ENCODE measurements around the gene SURF4.
A peak's percentile ranks its signal among the peaks of the same experiment; 100 is the strongest.

The SURF4 gene

GRCh38 chr9:133354766-133355165 is 21.1 kb downstream of the SURF4 start:
- no peaks in the 10 kb centered on the region for H3K9me3 Mint-ChIP-seq
- H3K27ac Mint-ChIP-seq = peak overlapping the region; percentile 89
- H3K4me1 Mint-ChIP-seq = peaks cover 57% of the 10 kb centered on the region
- DNase-seq (ENCODE audit: low spot score in 2 of 2) (no peak), ATAC-seq (no peak)
- H3K4me3 Mint-ChIP-seq = peak overlapping the region; percentile 81
- H3K36me3 Mint-ChIP-seq = peaks cover 80% of the 10 kb centered on the region

- Mint-ChIP-seq H3K4me3 (no peak overlapping the region), H3K27ac (peak overlapping the region; percentile 88), H3K9me3 (no peaks in the 10 kb centered on the region), H3K36me3 (peaks cover 80% of the 10 kb centered on the region), H3K4me1 (peaks cover 57% of the 10 kb centered on the region)
- no peak for ATAC-seq
- DNase-seq (ENCODE audit: low spot score in 2 of 2) = no peak
These were observed 22.3 kb downstream of the SURF4 start for GRCh38 chr9:133353548-133353947.

DNA sequence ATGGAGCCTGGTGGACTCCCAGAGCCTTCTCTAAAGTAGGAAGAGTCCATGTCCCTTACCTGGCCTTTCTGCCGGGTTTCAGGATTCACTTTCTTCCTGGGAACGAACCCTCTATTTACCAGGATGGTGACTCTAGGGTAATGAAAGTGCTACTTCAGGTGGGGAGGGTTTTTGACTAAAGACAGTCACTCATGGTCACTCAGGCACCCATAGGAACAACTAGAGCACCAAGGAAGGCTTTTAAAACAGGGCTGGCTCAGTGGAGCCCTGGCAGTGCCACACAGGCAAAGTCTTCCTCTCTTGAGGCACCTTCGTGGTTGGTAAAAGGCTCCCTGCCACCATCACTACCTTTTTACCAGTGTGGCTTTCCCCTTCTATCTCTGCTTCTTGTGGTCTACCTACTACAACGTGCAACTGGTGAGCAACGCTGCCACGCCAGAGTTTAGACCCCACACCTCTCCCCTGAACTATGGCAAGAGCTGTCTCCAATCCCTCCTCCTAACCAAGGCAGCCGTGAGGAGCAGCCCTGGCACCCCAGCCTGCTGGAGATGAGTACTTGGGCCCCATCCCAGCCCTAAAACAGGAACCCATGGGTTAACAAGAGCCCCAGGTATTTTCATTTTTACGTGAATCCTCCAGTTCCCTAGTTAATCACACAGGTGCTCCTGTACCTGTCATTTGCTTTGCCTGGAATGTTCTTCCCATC is 23.1 kb downstream of the SURF4 start:
- no peak for ATAC-seq
- no peak for DNase-seq (ENCODE audit: low spot score in 2 of 2)
- Mint-ChIP-seq H3K9me3 (no peaks in the 10 kb centered on the region), H3K27ac (peak overlapping the region; percentile 88), H3K36me3 (peaks cover 80% of the 10 kb centered on the region), H3K4me1 (peaks cover 57% of the 10 kb centered on the region), H3K4me3 (no peak overlapping the region)

DNA sequence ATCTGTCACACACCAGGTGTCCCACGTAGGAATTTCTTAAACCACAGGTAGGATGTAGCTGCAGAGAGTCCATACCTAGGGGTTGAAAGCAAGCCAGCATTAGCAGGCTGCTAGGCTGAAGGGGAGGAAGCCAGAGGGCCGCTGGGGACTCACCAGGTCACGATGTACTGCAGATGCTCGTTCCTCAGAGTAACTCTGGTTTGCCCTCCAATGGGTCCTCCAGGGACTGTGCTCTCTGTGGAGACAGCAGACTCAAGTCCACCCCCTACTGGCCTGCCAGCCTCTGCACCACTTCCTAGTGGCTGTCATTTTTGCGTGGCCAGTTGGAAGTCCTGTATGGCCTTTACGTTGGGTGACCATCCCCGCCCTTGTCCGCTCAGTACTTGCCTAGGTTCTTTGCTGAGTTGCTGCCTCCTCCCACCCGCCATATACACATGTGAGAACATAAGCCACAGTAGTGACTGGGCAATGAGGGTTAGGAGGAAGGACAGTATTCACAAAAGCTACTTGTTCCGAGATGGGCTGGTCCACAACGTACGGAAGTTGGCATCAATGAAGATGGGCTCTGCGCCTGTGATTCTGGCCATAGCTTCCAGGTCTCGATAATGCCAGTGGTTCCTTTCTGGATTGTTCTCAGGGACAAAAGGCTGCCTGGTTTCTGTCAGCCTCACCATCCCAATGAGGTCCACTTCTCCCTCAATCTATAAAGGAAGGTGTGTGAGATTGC is 23.8 kb downstream of the SURF4 start:
- ATAC-seq (no peak), DNase-seq (ENCODE audit: low spot score in 2 of 2) (no peak)
- Mint-ChIP-seq H3K36me3 (peaks cover 79% of the 10 kb centered on the region), H3K4me1 (peaks cover 53% of the 10 kb centered on the region), H3K27ac (peak overlapping the region; percentile 52), H3K4me3 (no peak overlapping the region), H3K9me3 (no peaks in the 10 kb centered on the region)

GRCh38 chr9:133351526-133351907 is 24.3 kb downstream of the SURF4 start:
- Mint-ChIP-seq H3K36me3 (peaks cover 79% of the 10 kb centered on the region), H3K4me1 (peaks cover 56% of the 10 kb centered on the region), H3K9me3 (no peaks in the 10 kb centered on the region), H3K4me3 (no peak overlapping the region), H3K27ac (peak overlapping the region; percentile 52)
- no peak for DNase-seq (ENCODE audit: low spot score in 2 of 2)
- no peak for ATAC-seq

- H3K27ac Mint-ChIP-seq = peak overlapping the region; percentile 100
- peak overlapping the region; percentile 99 for H3K4me3 Mint-ChIP-seq
- H3K9me3 Mint-ChIP-seq = no peaks in the 10 kb centered on the region
- peaks cover 60% of the 10 kb centered on the region for H3K4me1 Mint-ChIP-seq
- DNase-seq (ENCODE audit: low spot score in 2 of 2) = no peak
- H3K36me3 Mint-ChIP-seq = peaks cover 81% of the 10 kb centered on the region
- peak; percentile 45 for ATAC-seq
These were observed 25.8 kb downstream of the SURF4 start for GRCh38 chr9:133349965-133350616.

- peak overlapping the region; percentile 100 for H3K27ac Mint-ChIP-seq
- no peaks in the 10 kb centered on the region for H3K9me3 Mint-ChIP-seq
- ATAC-seq (no peak), DNase-seq (ENCODE audit: low spot score in 2 of 2) (no peak)
- H3K4me1 Mint-ChIP-seq = peaks cover 53% of the 10 kb centered on the region
- peaks cover 91% of the 10 kb centered on the region for H3K36me3 Mint-ChIP-seq
- H3K4me3 Mint-ChIP-seq = peak overlapping the region; percentile 99
These were observed 26.9 kb downstream of the SURF4 start for GRCh38 chr9:133348718-133349573.

DNA sequence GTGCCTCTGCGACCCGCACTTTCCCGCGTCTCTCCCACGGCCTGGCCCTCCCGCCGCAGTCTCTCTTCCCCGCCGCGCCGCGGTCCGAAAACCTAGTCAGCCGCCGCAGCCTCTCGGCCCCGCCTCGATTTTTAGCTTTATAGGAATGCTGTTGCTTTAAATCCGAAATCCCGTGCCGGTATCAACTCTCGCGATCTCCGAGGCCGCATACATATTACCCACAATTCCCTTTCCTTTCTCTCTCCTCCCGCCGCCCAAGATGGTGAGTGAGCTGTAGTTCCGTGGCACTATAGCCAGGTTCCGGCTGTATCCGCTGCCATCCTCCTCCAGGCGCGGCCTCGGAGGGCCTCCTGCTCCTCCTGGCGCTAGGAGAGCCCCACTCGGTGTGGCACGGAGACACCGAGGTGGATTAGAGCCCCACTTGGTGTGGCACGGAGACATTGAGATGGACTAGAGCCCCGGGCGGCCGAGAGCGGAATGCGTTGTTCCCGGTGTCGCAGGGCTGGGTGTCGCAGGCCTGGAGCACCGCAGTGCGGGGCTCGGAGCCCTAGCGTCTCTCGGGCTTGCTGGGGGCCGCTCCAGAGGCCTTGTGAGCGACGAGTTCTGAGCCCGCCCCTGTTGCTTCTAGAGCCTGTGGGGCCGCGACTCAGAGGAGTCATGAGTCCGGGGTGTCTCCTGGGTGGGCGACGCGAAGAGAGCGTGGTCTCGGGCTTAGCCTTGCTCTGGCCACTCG is 27.7 kb downstream of the SURF4 start, which contains the start of the genes MED22 and RPL7A:
MED22 (minus strand) TSS at position 147 of the 733 bp plus-strand sequence. CDS start 1,469 bp downstream, outside the sequence.
RPL7A (plus strand) TSS at position 234 of the 733 bp plus-strand sequence; CDS start at position 260, 26 bp downstream.
- peak; percentile 81 to 96 for DNase-seq (ENCODE audit: low spot score in 2 of 2)
- peaks cover 50% of the 10 kb centered on the region for H3K4me1 Mint-ChIP-seq
- no peaks in the 10 kb centered on the region for H3K9me3 Mint-ChIP-seq
- peak within 1 kb of the TSS; percentile 100 for H3K27ac Mint-ChIP-seq
- H3K4me3 Mint-ChIP-seq = peak within 1 kb of the TSS; percentile 99
- peaks cover 92% of the 10 kb centered on the region for H3K36me3 Mint-ChIP-seq
- ATAC-seq = peak; percentile 81

- H3K9me3 Mint-ChIP-seq = no peaks in the 10 kb centered on the region
- peaks cover 92% of the 10 kb centered on the region for H3K36me3 Mint-ChIP-seq
- H3K4me1 Mint-ChIP-seq = peaks cover 45% of the 10 kb centered on the region
- ATAC-seq (peak; percentile 61), DNase-seq (ENCODE audit: low spot score in 2 of 2) (peak in 1 of 2 donors; percentile 83)
- H3K27ac Mint-ChIP-seq = peak overlapping the region; percentile 100
- H3K4me3 Mint-ChIP-seq = peak overlapping the region; percentile 99
These were observed 28.3 kb downstream of the SURF4 start for GRCh38 chr9:133347515-133347984.

DNA sequence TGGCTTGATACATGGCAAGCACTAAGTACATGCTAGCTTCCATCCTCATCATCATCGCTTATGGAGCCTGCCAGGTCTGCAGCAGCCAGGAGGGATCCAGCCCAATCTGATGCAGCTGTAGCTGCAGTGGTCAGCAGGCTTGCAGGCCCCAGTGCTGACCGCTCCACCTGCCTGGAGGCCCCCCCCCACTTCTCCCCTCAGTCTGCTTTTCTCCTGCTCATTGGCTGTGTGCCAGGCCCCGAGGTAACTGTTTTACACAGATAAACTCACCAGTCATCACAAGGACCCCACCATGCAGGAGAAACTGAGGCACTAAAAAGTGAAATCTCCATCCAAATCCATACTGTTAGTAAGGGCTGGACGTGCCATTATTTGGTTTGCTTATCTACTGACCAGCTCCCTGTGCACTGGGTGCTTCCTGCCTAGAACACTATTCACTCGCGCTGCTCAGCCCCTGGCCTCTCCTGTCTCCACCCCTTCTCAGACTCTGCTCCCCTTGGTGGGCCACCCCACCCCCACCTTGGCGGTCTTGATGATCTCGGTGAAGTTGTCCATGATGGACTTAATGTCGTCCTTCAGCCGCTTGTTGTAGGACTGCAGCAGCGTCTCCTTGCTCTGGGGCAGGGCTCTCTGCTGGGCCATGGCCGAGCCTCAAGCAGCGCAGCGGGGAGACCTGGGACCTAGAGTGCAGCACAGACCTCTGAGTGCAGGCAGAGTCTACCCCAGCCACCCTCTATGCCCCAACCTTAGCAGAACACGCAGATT is 29.7 kb downstream of the SURF4 start:
- ATAC-seq = no peak
- Mint-ChIP-seq H3K9me3 (no peaks in the 10 kb centered on the region), H3K4me1 (peaks cover 55% of the 10 kb centered on the region), H3K4me3 (peak overlapping the region; percentile 99), H3K36me3 (peaks cover 92% of the 10 kb centered on the region), H3K27ac (peak overlapping the region; percentile 100)
- DNase-seq (ENCODE audit: low spot score in 2 of 2) = no peak

DNA sequence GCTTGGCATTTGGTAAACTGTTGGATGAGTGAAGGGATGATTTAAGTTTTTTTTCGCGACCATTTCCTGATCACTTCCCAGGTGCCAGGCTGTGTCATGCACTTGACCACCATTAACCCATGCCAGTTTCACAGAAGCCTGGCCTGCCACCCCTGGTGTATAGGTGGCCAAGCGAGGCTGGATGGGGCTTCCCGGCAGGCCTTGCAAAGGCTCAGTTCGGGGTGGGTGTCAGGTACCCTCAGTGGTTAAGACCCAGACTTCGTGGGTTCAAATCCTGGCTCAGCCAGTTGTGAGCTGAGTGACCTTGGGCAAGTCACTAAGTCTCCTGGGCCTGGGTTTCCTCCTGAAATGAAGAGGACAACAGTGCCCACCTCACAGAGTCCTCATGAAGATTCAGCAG is 30.3 kb downstream of the SURF4 start:
- ATAC-seq (no peak), DNase-seq (ENCODE audit: low spot score in 2 of 2) (no peak)
- Mint-ChIP-seq H3K4me1 (peaks cover 58% of the 10 kb centered on the region), H3K4me3 (no peak overlapping the region), H3K27ac (no peak overlapping the region), H3K9me3 (no peaks in the 10 kb centered on the region), H3K36me3 (peaks cover 86% of the 10 kb centered on the region)

- DNase-seq (ENCODE audit: low spot score in 2 of 2) = no peak
- Mint-ChIP-seq H3K4me1 (peaks cover 58% of the 10 kb centered on the region), H3K27ac (no peak overlapping the region), H3K9me3 (no peaks in the 10 kb centered on the region), H3K36me3 (peaks cover 84% of the 10 kb centered on the region), H3K4me3 (no peak overlapping the region)
- ATAC-seq = no peak
These were observed 30.9 kb downstream of the SURF4 start for GRCh38 chr9:133344979-133345378.

DNA sequence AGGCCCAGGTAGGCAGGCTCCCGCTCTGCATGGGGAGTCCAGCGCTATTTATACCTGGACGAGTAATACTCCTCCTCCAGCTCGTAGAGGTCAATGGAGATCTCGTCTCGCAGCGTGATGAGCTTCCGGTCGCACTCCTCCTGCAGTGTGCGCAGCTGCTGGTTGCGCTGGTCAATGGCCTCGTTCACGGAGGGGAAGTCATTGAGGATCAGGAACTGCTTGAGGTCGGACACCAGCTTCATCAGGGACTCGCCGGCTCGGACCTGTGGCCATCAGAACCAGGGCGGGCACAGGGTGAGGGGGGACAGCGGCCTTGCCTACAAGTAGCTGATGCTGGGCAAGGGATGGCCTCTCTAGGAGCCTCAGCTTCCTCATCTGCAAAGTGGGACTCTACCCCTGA is 31.8 kb downstream of the SURF4 start:
- peaks cover 84% of the 10 kb centered on the region for H3K36me3 Mint-ChIP-seq
- DNase-seq (ENCODE audit: low spot score in 2 of 2) = no peak
- no peaks in the 10 kb centered on the region for H3K9me3 Mint-ChIP-seq
- peaks cover 50% of the 10 kb centered on the region for H3K4me1 Mint-ChIP-seq
- no peak overlapping the region for H3K27ac Mint-ChIP-seq
- H3K4me3 Mint-ChIP-seq = no peak overlapping the region
- ATAC-seq = no peak

All from stimulated activated effector memory CD8-positive, alpha-beta T cell treated with anti-CD3 and anti-CD28 coated beads, Interleukin-12 subunit alpha, Interleukin-12 subunit beta, amount 100 ng/mL, for 72 hours (primary cell).